OCI-LY1 (cell line): Measurements from ENCODE around the gene SRRM2.

ENCODE experiments used
- H2AFZ ChIP-seq: fragments of 200-600 bp; sonication (generic), shearing (Covaris generic); 2 replicates; pipeline ENCODE4 v1.6.0; 2014; ENCODE audit warnings: antibody characterized with exemption, mild to moderate bottlenecking, low read length
- H3F3A ChIP-seq: fragments of 200-600 bp; sonication (generic), shearing (Covaris generic); 2 replicates; pipeline ENCODE4 v1.6.0; 2014; ENCODE audit warnings: mild to moderate bottlenecking, antibody characterized with exemption, low read length, moderate library complexity; ENCODE audit not compliant: insufficient read depth
- H3K27ac ChIP-seq: fragments of 200-600 bp; sonication (generic); 2 replicates; pipeline ENCODE4 v1.5.1; 2014; ENCODE audit warnings: low read length, mixed run types, mild to moderate bottlenecking, low read depth; ENCODE audit not compliant: poor library complexity, severe bottlenecking
- H3K27me3 ChIP-seq: fragments of 200-600 bp; sonication (generic); 2 replicates; pipeline ENCODE4 v1.6.0; 2014; ENCODE audit warnings: antibody characterized with exemption, mild to moderate bottlenecking, low read length, moderate library complexity; ENCODE audit not compliant: insufficient read depth
- H3K36me3 ChIP-seq: fragments of 200-600 bp; sonication (generic); 2 replicates; pipeline ENCODE4 v1.6.1; 2014; ENCODE audit warnings: mild to moderate bottlenecking, antibody characterized with exemption, low read length, moderate library complexity, mixed read lengths; ENCODE audit not compliant: insufficient read depth
- H3K4me1 ChIP-seq: fragments of 200-600 bp; sonication (generic); 2 replicates; pipeline ENCODE4 v1.5.1; 2014; ENCODE audit warnings: mild to moderate bottlenecking, low read length, moderate library complexity; ENCODE audit not compliant: insufficient read depth, severe bottlenecking
- H3K4me2 ChIP-seq: fragments of 200-600 bp; sonication (generic), shearing (Covaris generic); 2 replicates; pipeline ENCODE4 v1.6.1; 2014; ENCODE audit warnings: low read length
- H3K4me3 ChIP-seq: fragments of 200-600 bp; sonication (generic); 2 replicates; pipeline ENCODE4 v1.5.1; 2014; ENCODE audit warnings: low read length, low read depth, mild to moderate bottlenecking, mixed read lengths; ENCODE audit not compliant: poor library complexity, severe bottlenecking
- H3K79me2 ChIP-seq: fragments of 200-600 bp; shearing (Covaris generic); 2 replicates; pipeline ENCODE4 v1.6.1; 2016; ENCODE audit warnings: mixed run types, low read length, mixed read lengths; ENCODE audit not compliant: insufficient read depth
- H3K9ac ChIP-seq: fragments of 200-600 bp; sonication (generic), shearing (Covaris generic); 2 replicates; pipeline ENCODE4 v1.6.1; 2014; ENCODE audit warnings: mild to moderate bottlenecking, low read length, mixed read lengths
- H3K9me2 ChIP-seq: fragments of 200-600 bp; sonication (generic), shearing (Covaris generic); 2 replicates; pipeline ENCODE4 v1.6.1; 2014; ENCODE audit warnings: low read depth, mild to moderate bottlenecking, low read length, mixed read lengths
- H3K9me3 ChIP-seq: fragments of 200-600 bp; shearing (Covaris generic); 2 replicates; pipeline ENCODE4 v1.6.1; 2014; ENCODE audit warnings: low read length, mixed read lengths
- H4K20me1 ChIP-seq: fragments of 200-600 bp; sonication (generic), shearing (Covaris generic); 2 replicates; pipeline ENCODE4 v1.6.0; 2016; ENCODE audit warnings: mild to moderate bottlenecking, low read length; ENCODE audit not compliant: insufficient read depth
- CTCF ChIP-seq: fragments of 200-600 bp; sonication (generic), shearing (Covaris generic); IDR thresholded peaks from 2 replicates; pipeline ENCODE4 v1.5.1; 2017; ENCODE audit warnings: mild to moderate bottlenecking, antibody characterized with exemption, low read length, moderate library complexity, mixed read lengths
- EZH2 ChIP-seq: fragments of 200-600 bp; sonication (generic), shearing (Covaris generic); IDR thresholded peaks from 2 replicates; pipeline ENCODE4 v1.8.0; 2017; ENCODE audit warnings: borderline replicate concordance, mixed run types, mild to moderate bottlenecking, antibody characterized with exemption, low read length, moderate library complexity, mixed read lengths

The SRRM2 gene

GRCh38 chr16:2745116-2745890 lies 7.1 kb upstream of the SRRM2 start:
- H3K9me3 ChIP-seq, result no peaks in the 10 kb centered on the region
- H3F3A ChIP-seq, result no peaks in the 10 kb centered on the region
- H2AFZ ChIP-seq, result no peak overlapping the region
- TF ChIP-seq CTCF, result no peak
- TF ChIP-seq EZH2, result no peak
- H3K9me2 ChIP-seq, result no peaks in the 10 kb centered on the region
- no peaks in the 10 kb centered on the region for H3K79me2 ChIP-seq
- H3K27ac ChIP-seq, result no peak overlapping the region
- no peak overlapping the region for H3K9ac ChIP-seq
- no peak overlapping the region for H3K4me2 ChIP-seq
- H3K36me3 ChIP-seq, result peaks cover 9% of the 10 kb centered on the region; the same call in 1 of the 2 replicates
- H3K4me3 ChIP-seq, result no peak overlapping the region
- no peaks in the 10 kb centered on the region for H3K4me1 ChIP-seq
- no peaks in the 10 kb centered on the region for H4K20me1 ChIP-seq
- no peaks in the 10 kb centered on the region for H3K27me3 ChIP-seq

- Histone ChIP-seq H3K9me3 (no peaks in the 10 kb centered on the region), H3K4me2 (no peak overlapping the region), H2AFZ (no peak overlapping the region), H3K27me3 (no peaks in the 10 kb centered on the region), H3K79me2 (no peaks in the 10 kb centered on the region), H3K9ac (no peak overlapping the region), H3K9me2 (no peaks in the 10 kb centered on the region), H3K36me3 (peaks cover 9% of the 10 kb centered on the region; the same call in 1 of the 2 replicates), H3K4me3 (no peak overlapping the region), H3F3A (no peaks in the 10 kb centered on the region), H4K20me1 (no peaks in the 10 kb centered on the region), H3K4me1 (peaks cover 4% of the 10 kb centered on the region), H3K27ac (no peak overlapping the region)
- TF ChIP-seq CTCF, result no peak
These were observed 6.5 kb upstream of the SRRM2 start for GRCh38 chr16:2745961-2746360.

GRCh38 chr16:2748757-2749455 lies 3.5 kb upstream of the SRRM2 start:
- H3F3A ChIP-seq, result no peaks in the 10 kb centered on the region
- peaks cover 18% of the 10 kb centered on the region for H3K36me3 ChIP-seq
- H3K27me3 ChIP-seq, result no peaks in the 10 kb centered on the region
- peaks cover 10% of the 10 kb centered on the region for H3K79me2 ChIP-seq
- no peaks in the 10 kb centered on the region for H3K9me2 ChIP-seq
- H3K4me2 ChIP-seq, result no peak overlapping the region
- H3K9me3 ChIP-seq, result no peaks in the 10 kb centered on the region
- H3K9ac ChIP-seq, result no peak overlapping the region
- no peak overlapping the region for H3K27ac ChIP-seq
- H4K20me1 ChIP-seq, result no peaks in the 10 kb centered on the region
- no peak for TF ChIP-seq CTCF
- TF ChIP-seq EZH2, result no peak
- peaks cover 14% of the 10 kb centered on the region for H3K4me1 ChIP-seq
- no peak overlapping the region for H3K4me3 ChIP-seq
- H2AFZ ChIP-seq, result no peak overlapping the region
